ENCODE results near the gene CASZ1. TPM values are rescaled to one million over a fixed set of nuclear protein-coding genes. Genes with fewer than 3 reads are reported as not detected.

The CASZ1 gene
- total RNA-seq, 1 donor, result 0.09 TPM

DNA sequence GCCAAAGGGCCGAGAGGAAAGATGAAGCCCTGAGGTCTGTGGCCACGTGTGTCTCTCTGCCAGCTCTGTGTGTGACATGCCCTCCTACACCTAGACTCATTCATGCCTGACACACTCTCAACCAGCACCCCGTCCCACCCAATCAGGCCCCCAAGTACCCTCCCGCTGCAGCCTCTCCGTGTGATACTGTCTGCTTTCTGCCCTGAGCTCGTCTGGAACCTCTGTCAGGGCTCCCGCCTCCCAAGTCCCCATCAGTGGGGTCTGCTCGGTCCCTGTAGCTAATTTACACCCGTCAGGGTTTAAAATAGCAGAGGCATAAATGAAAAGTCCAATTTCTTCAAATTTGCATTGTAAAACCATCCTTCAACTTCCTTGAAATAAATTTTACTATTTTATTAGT, 20.7 kb downstream of the CASZ1 start:
- DNase-seq (ENCODE audit: low read depth), result no peak
- no peak overlapping the region for H3K4me3 ChIP-seq (ENCODE audit: low read depth, low read length)
- TF ChIP-seq, protein P1, sequence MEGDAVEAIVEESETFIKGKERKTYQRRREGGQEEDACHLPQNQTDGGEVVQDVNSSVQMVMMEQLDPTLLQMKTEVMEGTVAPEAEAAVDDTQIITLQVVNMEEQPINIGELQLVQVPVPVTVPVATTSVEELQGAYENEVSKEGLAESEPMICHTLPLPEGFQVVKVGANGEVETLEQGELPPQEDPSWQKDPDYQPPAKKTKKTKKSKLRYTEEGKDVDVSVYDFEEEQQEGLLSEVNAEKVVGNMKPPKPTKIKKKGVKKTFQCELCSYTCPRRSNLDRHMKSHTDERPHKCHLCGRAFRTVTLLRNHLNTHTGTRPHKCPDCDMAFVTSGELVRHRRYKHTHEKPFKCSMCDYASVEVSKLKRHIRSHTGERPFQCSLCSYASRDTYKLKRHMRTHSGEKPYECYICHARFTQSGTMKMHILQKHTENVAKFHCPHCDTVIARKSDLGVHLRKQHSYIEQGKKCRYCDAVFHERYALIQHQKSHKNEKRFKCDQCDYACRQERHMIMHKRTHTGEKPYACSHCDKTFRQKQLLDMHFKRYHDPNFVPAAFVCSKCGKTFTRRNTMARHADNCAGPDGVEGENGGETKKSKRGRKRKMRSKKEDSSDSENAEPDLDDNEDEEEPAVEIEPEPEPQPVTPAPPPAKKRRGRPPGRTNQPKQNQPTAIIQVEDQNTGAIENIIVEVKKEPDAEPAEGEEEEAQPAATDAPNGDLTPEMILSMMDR (IDR thresholded peaks at IDR 0.05; ENCODE audit: insufficient read depth, low read length), result no peak

DNA sequence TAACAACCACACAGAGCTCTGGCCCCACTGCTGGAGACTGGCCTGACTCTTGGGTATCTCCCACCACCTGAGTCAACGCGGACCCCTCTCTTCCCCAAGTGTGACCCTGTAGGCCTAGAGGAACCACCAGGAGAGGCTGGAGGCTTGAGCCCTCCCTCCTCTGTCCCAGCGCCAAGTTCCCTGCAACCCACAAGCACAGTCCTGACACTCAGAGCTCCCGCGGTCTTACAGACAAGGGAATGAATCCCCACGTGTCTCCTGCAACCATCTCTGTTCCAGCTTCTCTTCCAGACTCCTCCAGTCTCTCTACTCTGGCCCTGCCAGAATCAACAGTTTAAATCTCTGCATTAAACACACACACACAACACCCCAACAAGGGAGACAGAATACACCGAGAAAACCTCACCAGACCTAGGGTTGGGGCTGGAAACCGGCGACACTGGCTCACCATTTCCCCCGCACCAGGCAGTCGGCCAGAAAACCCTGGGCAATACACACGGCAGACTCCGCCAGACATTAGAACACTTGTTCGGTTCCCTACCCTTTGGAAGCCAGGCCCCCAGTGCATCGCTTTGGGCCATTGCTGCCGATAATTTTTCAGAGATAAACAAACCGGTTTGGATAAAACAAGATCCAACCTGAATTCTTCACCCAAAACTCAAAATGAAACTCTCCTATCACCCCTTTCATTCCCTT, 21.7 kb downstream of the CASZ1 start:
- no peak for DNase-seq (ENCODE audit: low read depth)
- no peak overlapping the region for H3K4me3 ChIP-seq (ENCODE audit: low read depth, low read length)
- TF ChIP-seq, protein P1 (IDR thresholded peaks at IDR 0.05; ENCODE audit: insufficient read depth, low read length), result no peak

DNA sequence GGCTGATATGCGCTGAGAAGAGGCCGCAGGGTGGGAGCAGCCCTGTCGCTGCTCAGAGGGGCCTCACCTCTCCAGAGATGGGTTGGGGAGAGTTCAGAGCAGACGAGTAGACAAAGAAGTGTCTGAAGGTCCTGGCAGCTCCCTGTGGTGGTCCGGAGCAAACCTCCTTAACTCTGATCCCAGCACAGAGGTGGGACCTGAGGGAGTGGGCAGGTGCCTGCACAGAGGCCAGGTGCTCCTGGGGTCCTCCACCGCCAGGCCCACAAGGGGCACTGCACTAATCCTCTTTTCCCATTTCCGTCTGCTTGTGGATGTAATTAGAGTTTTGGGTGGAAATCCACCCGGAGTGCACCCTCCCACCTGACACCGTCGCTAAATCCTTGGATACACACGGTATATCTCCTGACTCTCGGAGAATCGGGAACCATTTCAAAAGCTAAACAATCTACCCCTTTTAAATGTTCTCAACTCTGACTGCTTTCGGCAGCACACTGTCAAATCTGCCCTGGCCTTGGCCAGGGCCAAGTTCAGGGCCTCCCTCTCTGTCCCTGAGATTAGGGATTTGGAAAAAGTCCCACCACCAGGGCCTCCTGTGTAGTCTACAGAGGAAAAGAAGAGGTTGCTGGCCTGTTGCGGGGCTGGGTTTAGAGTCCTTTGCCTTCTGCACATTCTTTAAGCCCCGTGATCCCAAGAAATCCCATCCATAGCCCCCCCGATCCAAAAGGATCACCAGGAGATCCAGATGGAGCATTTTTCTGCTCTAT, 22.4 kb downstream of the CASZ1 start:
- H3K4me3 ChIP-seq (ENCODE audit: low read depth, low read length), result no peak overlapping the region
- TF ChIP-seq, protein P1 (IDR thresholded peaks at IDR 0.05; ENCODE audit: insufficient read depth, low read length), result no peak
- DNase-seq (ENCODE audit: low read depth), result no peak

DNA sequence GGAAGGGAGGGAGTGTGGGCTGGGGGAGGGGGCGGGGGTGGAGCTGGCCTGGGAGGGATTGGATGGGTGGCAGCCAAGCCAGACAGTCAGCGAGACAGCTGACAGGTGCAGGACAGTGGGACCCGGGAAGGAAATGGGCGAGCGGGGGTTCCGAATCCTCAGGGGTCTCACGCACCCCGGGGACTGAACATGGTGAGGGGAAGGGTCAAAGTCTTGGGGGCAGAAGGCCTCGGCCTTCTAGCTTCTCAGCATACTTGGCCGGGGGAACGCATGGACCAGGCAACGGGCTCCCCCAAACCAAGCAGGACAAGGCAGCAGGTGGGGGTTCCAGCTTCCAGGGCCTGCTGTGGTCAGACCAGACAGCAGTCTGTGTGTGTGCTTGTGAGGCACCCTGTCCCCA, 23.1 kb downstream of the CASZ1 start:
- DNase-seq (ENCODE audit: low read depth), result no peak
- TF ChIP-seq, protein P1 (IDR thresholded peaks at IDR 0.05; ENCODE audit: insufficient read depth, low read length), result no peak
- no peak overlapping the region for H3K4me3 ChIP-seq (ENCODE audit: low read depth, low read length)

DNA sequence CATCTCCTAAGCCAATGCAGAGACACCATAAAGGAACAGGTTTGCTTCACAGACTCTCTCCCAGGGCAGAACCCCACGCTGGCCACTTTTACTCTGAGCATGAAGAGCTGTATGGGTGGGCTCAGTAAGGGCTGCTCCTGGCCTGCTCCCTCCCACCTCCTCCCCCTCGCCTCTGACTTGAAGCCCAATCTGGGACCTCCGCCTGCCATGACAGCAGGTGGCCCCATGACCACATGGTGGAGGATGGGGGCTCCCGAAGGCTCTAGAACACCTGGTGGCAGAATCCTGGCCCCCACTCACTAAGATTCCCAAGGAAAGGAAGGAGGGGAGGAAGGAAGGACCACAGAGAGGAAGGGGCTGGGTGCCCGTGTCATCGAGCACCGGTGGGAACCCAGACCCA, 23.7 kb downstream of the CASZ1 start:
- no peak overlapping the region for H3K4me3 ChIP-seq (ENCODE audit: low read depth, low read length)
- no peak for DNase-seq (ENCODE audit: low read depth)
- TF ChIP-seq, protein P1 (IDR thresholded peaks at IDR 0.05; ENCODE audit: insufficient read depth, low read length), result no peak

DNA sequence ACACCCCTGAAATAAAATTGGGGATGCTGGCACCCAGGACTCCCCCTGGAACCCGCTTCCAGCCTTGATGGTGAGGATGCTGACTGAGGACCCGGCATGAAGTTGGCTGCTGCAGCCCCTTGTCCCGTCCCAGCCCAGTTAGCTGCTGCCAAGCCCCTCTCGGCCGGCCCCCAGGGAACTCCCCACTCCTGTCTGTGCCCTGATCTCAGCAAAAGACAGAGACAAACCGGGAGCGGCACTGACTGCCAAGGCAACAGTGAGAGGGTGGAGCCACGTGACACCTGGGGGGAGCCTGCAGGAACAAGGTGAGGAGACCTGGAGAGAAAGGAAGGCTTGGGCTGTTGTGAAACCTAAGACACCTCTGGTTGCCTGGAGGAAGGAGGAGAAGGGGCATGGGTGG, 24.7 kb downstream of the CASZ1 start:
- no peak overlapping the region for H3K4me3 ChIP-seq (ENCODE audit: low read depth, low read length)
- TF ChIP-seq, protein P1 (IDR thresholded peaks at IDR 0.05; ENCODE audit: insufficient read depth, low read length), result no peak
- no peak for DNase-seq (ENCODE audit: low read depth)
